ENCODE data around the gene C6.

- TF ChIP-seq, protein P1, sequence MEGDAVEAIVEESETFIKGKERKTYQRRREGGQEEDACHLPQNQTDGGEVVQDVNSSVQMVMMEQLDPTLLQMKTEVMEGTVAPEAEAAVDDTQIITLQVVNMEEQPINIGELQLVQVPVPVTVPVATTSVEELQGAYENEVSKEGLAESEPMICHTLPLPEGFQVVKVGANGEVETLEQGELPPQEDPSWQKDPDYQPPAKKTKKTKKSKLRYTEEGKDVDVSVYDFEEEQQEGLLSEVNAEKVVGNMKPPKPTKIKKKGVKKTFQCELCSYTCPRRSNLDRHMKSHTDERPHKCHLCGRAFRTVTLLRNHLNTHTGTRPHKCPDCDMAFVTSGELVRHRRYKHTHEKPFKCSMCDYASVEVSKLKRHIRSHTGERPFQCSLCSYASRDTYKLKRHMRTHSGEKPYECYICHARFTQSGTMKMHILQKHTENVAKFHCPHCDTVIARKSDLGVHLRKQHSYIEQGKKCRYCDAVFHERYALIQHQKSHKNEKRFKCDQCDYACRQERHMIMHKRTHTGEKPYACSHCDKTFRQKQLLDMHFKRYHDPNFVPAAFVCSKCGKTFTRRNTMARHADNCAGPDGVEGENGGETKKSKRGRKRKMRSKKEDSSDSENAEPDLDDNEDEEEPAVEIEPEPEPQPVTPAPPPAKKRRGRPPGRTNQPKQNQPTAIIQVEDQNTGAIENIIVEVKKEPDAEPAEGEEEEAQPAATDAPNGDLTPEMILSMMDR (IDR thresholded peaks at IDR 0.05), result no peak
- TF ChIP-seq POLR2A (IDR thresholded peaks at IDR 0.05), result no peak
These were observed 70.0 kb downstream of the C6 start for GRCh38 chr5:41143131-41143901.

Data from body of pancreas (tissue), 4 donors.